Smooth muscle cell (in vitro differentiated cells): ENCODE data around the gene HUWE1. TPM values are rescaled to one million over a fixed set of nuclear protein-coding genes. Genes with fewer than 3 reads are reported as not detected.

Source experiments
- DNase-seq: peaks from one replicate; lab custom pipeline; 2025; ENCODE audit not compliant: unreplicated experiment; lab: John Stamatoyannopoulos, UW
- H2AFZ ChIP-seq: fragments of 200-600 bp; sonication (generic); 2 replicates; pipeline ENCODE4 v1.6.0; 2016; ENCODE audit warnings: antibody characterized with exemption, low read depth, mild to moderate bottlenecking
- H3F3A ChIP-seq: fragments of 200-600 bp; sonication (generic); 2 replicates; pipeline ENCODE4 v1.6.0; 2017; ENCODE audit warnings: antibody characterized with exemption, low read depth
- H3K27ac ChIP-seq: fragments of 200-600 bp; sonication (generic); 2 replicates; pipeline ENCODE4 v1.5.1; 2016; ENCODE audit warnings: low read depth, mild to moderate bottlenecking
- H3K27me3 ChIP-seq: fragments of 200-600 bp; sonication (generic); 2 replicates; pipeline ENCODE4 v1.6.1; 2016; ENCODE audit warnings: low read depth, mild to moderate bottlenecking
- H3K36me3 ChIP-seq: fragments of 200-600 bp; sonication (generic); 2 replicates; pipeline ENCODE4 v1.5.1; 2016; ENCODE audit warnings: low read depth
- H3K4me1 ChIP-seq: fragments of 200-600 bp; sonication (generic); 2 replicates; pipeline ENCODE4 v1.5.1; 2016; ENCODE audit warnings: low read depth
- H3K4me2 ChIP-seq: fragments of 200-600 bp; sonication (generic); 2 replicates; pipeline ENCODE4 v1.6.0; 2016; ENCODE audit warnings: mild to moderate bottlenecking
- H3K4me3 ChIP-seq: fragments of 200-600 bp; sonication (generic); 2 replicates; pipeline ENCODE4 v1.5.1; 2016; ENCODE audit warnings: mild to moderate bottlenecking
- H3K79me2 ChIP-seq: fragments of 200-600 bp; sonication (generic); 2 replicates; pipeline ENCODE4 v1.6.0; 2016; ENCODE audit warnings: low read depth, mild to moderate bottlenecking
- H3K9ac ChIP-seq: fragments of 200-600 bp; sonication (generic); 2 replicates; pipeline ENCODE4 v1.6.0; 2016; ENCODE audit warnings: low read depth
- H3K9me3 ChIP-seq: fragments of 200-600 bp; sonication (generic); replicated peaks from 2 replicates; pipeline ENCODE4 v1.5.1; 2016; ENCODE audit warnings: low read depth
- H4K20me1 ChIP-seq: fragments of 200-600 bp; sonication (generic); 2 replicates; pipeline ENCODE4 v1.6.0; 2016; ENCODE audit warnings: low read depth
- CTCF ChIP-seq: fragments of 200-600 bp; sonication (generic); IDR thresholded peaks from 2 replicates; pipeline ENCODE4 v1.5.1; 2017; ENCODE audit warnings: borderline replicate concordance, mild to moderate bottlenecking, antibody characterized with exemption; ENCODE audit not compliant: insufficient read depth, poor library complexity, severe bottlenecking
- WGBS: methylation state at CpG from one replicate; pipeline ENCODE4 v1.1.7; 2016; ENCODE audit warnings: low lambda C conversion rate; 5-methylcytosine and 5-hydroxymethylcytosine counted together
- polyA plus RNA-seq: library from polyadenylated mRNA; unstranded; fragments of >200 nt; fragmentation: Nextera tagmentation; extraction: Ambion mirVana; gene quantifications from 2 replicates; pipeline ENCODE4 v1.2.1, GENCODE V29; 2016
- total RNA-seq: library from RNA; depleted of rRNA; stranded (reverse); fragments of >200 nt; gene quantifications from 2 replicates; pipeline ENCODE4 v1.2.3, GENCODE V29; 2014

Gene HUWE1
- total and polyA plus RNA-seq, 2 experiments from 2014 or later = 29.4 to 122 TPM

GRCh38 chrX:53659039-53659438 lies 27.5 kb downstream of the HUWE1 start:
- Histone ChIP-seq H3F3A (no peaks in the 10 kb centered on the region), H3K4me3 (no peak overlapping the region), H2AFZ (no peak overlapping the region), H3K9ac (no peak overlapping the region), H4K20me1 (peaks cover 89% of the 10 kb centered on the region), H3K36me3 (no peaks in the 10 kb centered on the region), H3K9me3 (no peaks in the 10 kb centered on the region), H3K79me2 (peaks cover 86% of the 10 kb centered on the region), H3K4me1 (no peaks in the 10 kb centered on the region), H3K27me3 (no peaks in the 10 kb centered on the region), H3K4me2 (no peak overlapping the region), H3K27ac (no peak overlapping the region)
- no peak for TF ChIP-seq CTCF
- no peak for DNase-seq
- 75% methylated on average over 1 of the region's 1 CpG for WGBS

GRCh38 chrX:53656845-53657244 lies 29.7 kb downstream of the HUWE1 start:
- Histone ChIP-seq H3K4me3 (no peak overlapping the region), H3K79me2 (peaks cover 71% of the 10 kb centered on the region), H3K9me3 (no peaks in the 10 kb centered on the region), H3K27ac (no peak overlapping the region), H3K9ac (no peak overlapping the region), H3K4me2 (no peak overlapping the region), H3K27me3 (no peaks in the 10 kb centered on the region), H3F3A (no peaks in the 10 kb centered on the region), H2AFZ (no peak overlapping the region), H3K36me3 (no peaks in the 10 kb centered on the region), H3K4me1 (no peaks in the 10 kb centered on the region), H4K20me1 (peaks cover 81% of the 10 kb centered on the region)
- no peak for TF ChIP-seq CTCF
- 59% methylated on average over 1 of the region's 1 CpG for WGBS
- no peak for DNase-seq

DNA sequence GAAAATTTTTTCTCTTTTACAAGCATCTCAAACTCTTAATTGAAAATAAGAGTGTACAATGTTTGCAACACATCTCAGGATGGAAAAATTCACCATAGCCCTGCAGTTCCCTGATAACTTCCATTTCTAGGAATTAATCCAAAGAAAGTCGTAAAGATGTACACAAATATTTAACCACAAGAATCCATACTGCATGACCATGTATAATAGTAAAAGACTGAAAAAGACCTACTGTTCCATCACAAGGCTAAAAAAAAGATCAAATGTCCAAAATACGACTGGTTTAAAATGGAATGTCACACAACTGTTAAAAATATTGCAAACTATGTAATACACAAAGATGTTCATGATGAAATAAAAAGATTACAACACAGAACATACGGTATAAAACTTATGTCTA lies 32.1 kb downstream of the HUWE1 start:
- no peaks in the 10 kb centered on the region for H3K9me3 ChIP-seq
- no peak overlapping the region for H3K27ac ChIP-seq
- H3F3A ChIP-seq = no peaks in the 10 kb centered on the region
- no peaks in the 10 kb centered on the region for H3K36me3 ChIP-seq
- no peak overlapping the region for H3K4me2 ChIP-seq
- H3K4me3 ChIP-seq = no peak overlapping the region
- no peak overlapping the region for H3K9ac ChIP-seq
- peaks cover 83% of the 10 kb centered on the region for H4K20me1 ChIP-seq
- no peak for TF ChIP-seq CTCF
- no peaks in the 10 kb centered on the region for H3K27me3 ChIP-seq
- WGBS = 64% methylated on average over 3 of the region's 3 CpGs
- H3K4me1 ChIP-seq = no peaks in the 10 kb centered on the region
- no peak for DNase-seq
- H3K79me2 ChIP-seq = peaks cover 52% of the 10 kb centered on the region
- no peak overlapping the region for H2AFZ ChIP-seq

- H3K4me3 ChIP-seq = no peak overlapping the region
- no peak overlapping the region for H3K27ac ChIP-seq
- H3K79me2 ChIP-seq = no peaks in the 10 kb centered on the region
- no peaks in the 10 kb centered on the region for H3K4me1 ChIP-seq
- H4K20me1 ChIP-seq = peaks cover 27% of the 10 kb centered on the region
- H3K27me3 ChIP-seq = no peaks in the 10 kb centered on the region
- 86% methylated on average over 3 of the region's 3 CpGs for WGBS
- no peaks in the 10 kb centered on the region for H3K9me3 ChIP-seq
- H2AFZ ChIP-seq = no peak overlapping the region
- DNase-seq = no peak
- H3K9ac ChIP-seq = no peak overlapping the region
- no peak overlapping the region for H3K4me2 ChIP-seq
- TF ChIP-seq CTCF = no peak
- no peaks in the 10 kb centered on the region for H3F3A ChIP-seq
- peaks cover 17% of the 10 kb centered on the region for H3K36me3 ChIP-seq
Observed at GRCh38 chrX:53644751-53645150, 41.8 kb downstream of the HUWE1 start.
